HG02571 (cell line): ENCODE results near the gene POM121L2.

Experiments
- ATAC-seq: cut with Tn5 transposase; IDR thresholded peaks from one replicate; pipeline ENCODE4 v1.9.1; 2021; ENCODE audit warnings: mild to moderate bottlenecking, moderate library complexity; ENCODE audit not compliant: unreplicated experiment

POM121L2 gene

GRCh38 chr6:27312146-27312949 is at the start of gene POM121L2:
POM121L2 (minus strand) TSS chr6:27312273; CDS start chr6:27312170, 103 bp downstream.
- no peak for ATAC-seq

- ATAC-seq, result no peak
These were observed 47.2 kb upstream of the POM121L2 start for GRCh38 chr6:27359231-27359630.

- no peak for ATAC-seq
These were observed 46.7 kb upstream of the POM121L2 start for GRCh38 chr6:27358786-27359185.

- ATAC-seq, result no peak
These were observed 40.8 kb upstream of the POM121L2 start for GRCh38 chr6:27352850-27353249.

- ATAC-seq, result no peak
These were observed 22.1 kb upstream of the POM121L2 start for GRCh38 chr6:27334141-27334540.

GRCh38 chr6:27333642-27334040 is 21.6 kb upstream of the POM121L2 start:
- no peak for ATAC-seq

GRCh38 chr6:27332692-27333641 is 20.9 kb upstream of the POM121L2 start:
- no peak for ATAC-seq

- ATAC-seq, result no peak
These were observed 15.1 kb upstream of the POM121L2 start for GRCh38 chr6:27327023-27327738.

- no peak for ATAC-seq
These were observed 9.8 kb upstream of the POM121L2 start for GRCh38 chr6:27321901-27322300.

- ATAC-seq, result no peak
These were observed 9.3 kb upstream of the POM121L2 start for GRCh38 chr6:27321370-27321769.

- no peak for ATAC-seq
These were observed 6.9 kb upstream of the POM121L2 start for GRCh38 chr6:27318973-27319372.

- no peak for ATAC-seq
These were observed 2.0 kb upstream of the POM121L2 start for GRCh38 chr6:27314046-27314445.

GRCh38 chr6:27312950-27313271 is 838 bp upstream of the POM121L2 start:
- no peak for ATAC-seq

- ATAC-seq, result no peak
These were observed 297 bp downstream of the POM121L2 start for GRCh38 chr6:27311806-27312145.

- no peak for ATAC-seq
These were observed 8.3 kb downstream of the POM121L2 start for GRCh38 chr6:27303613-27304272.

GRCh38 chr6:27297857-27298730 is 14.0 kb downstream of the POM121L2 start:
- ATAC-seq, result no peak

GRCh38 chr6:27297484-27297856 is 14.6 kb downstream of the POM121L2 start:
- no peak for ATAC-seq

GRCh38 chr6:27296106-27296783 is 15.8 kb downstream of the POM121L2 start:
- ATAC-seq, result no peak

- no peak for ATAC-seq
These were observed 16.6 kb downstream of the POM121L2 start for GRCh38 chr6:27295301-27296079.
